K562 (cell line): Measurements from ENCODE around the gene PAN2. TPM values are rescaled to one million over a fixed set of nuclear protein-coding genes. Genes with fewer than 3 reads are reported as not detected.

Source experiments
- HDAC8 ChIP-seq: fragments of 450-650 bp; IDR thresholded peaks from 2 replicates; pipeline ENCODE4 v1.6.1; 2016; ENCODE audit warnings: mild to moderate bottlenecking, missing genetic modification characterization, moderate library complexity, missing compliant biosample characterization
- MAFG ChIP-seq: fragments of 450-650 bp; conservative IDR thresholded peaks from 2 replicates; pipeline ENCODE4 v1.6.1; 2016; ENCODE audit warnings: missing genetic modification characterization, missing compliant biosample characterization
- MGA ChIP-seq: fragments of 450-650 bp; IDR thresholded peaks from 2 replicates; pipeline ENCODE4 v1.6.1; 2016; ENCODE audit warnings: mild to moderate bottlenecking, moderate library complexity
- RBM17 ChIP-seq: fragments of 200-400 bp; formaldehyde crosslinking; IDR thresholded peaks from 2 replicates; pipeline ENCODE4 v1.6.1; 2017; ENCODE audit warnings: low read depth, mild to moderate bottlenecking, low read length, borderline replicate concordance
- REST ChIP-seq, 2 experiments: fragments of 450-650 bp; formaldehyde crosslinking in 1 of 2; IDR thresholded peaks; 2 replicates each; pipeline versions ENCODE4 v1.4.0 to v1.6.1; 2014 to 2020; ENCODE audit warnings: mild to moderate bottlenecking in 2 of 2, borderline replicate concordance in 1 of 2, low read depth in 1 of 2
- U2AF1 ChIP-seq: fragments of 200-400 bp; formaldehyde crosslinking; optimal IDR thresholded peaks from 2 replicates; pipeline ENCODE3; 2017; ENCODE audit warnings: mild to moderate bottlenecking, low read depth, low read length, moderate library complexity
- ZBTB17 ChIP-seq: fragments of 450-650 bp; formaldehyde crosslinking; IDR thresholded peaks from 2 replicates; pipeline ENCODE4 v1.4.0; 2020; ENCODE audit warnings: mild to moderate bottlenecking
- ZNF239 ChIP-seq: fragments of 250-450 bp; sonication (Bioruptor Pico); IDR thresholded peaks from 2 replicates; pipeline ENCODE4 v1.4.0; 2020; ENCODE audit warnings: mild to moderate bottlenecking
- polyA plus RNA-seq, 8 experiments: library from polyadenylated mRNA; depleted of rRNA in 4 of 8; stranded (reverse) in 5 of 8; unstranded in 3 of 8; fragments of >200 nt; fragmentation: Nextera tagmentation in 2 of 8; fragmentation: Illumina TruSeq in 1 of 8; extraction: Ambion mirVana in 2 of 8; extraction: Trizol in 1 of 8; gene quantifications; 2 replicates each; pipeline versions ENCODE4 v1.2.1 to v1.2.3, GENCODE V29; 2011 to 2014; ENCODE audit warnings: inconsistent platforms in 1 of 8, missing spikeins in 1 of 8
- total RNA-seq, 7 experiments: library from RNA; depleted of rRNA in 6 of 7; stranded (reverse); fragments of >200 nt in 6 of 7; fragmentation: Illumina TruSeq in 2 of 7; extraction: Trizol in 2 of 7; gene quantifications; 2 replicates each; pipeline versions ENCODE4 v1.2.1 to v1.2.3, GENCODE V29; 2011 to 2021; ENCODE audit warnings: low replicate concordance in 1 of 7

PAN2 gene
- total and polyA plus RNA-seq, 9 of the 15 experiments (the other 6 are each of a cell fraction or from before 2014, with no cell fraction given): 15.0 to 66.1 (median 25.9) TPM

- TF ChIP-seq REST (IDR thresholded peaks at IDR 0.05; ENCODE audit: borderline replicate concordance) (no peak), REST (CRISPR knock-in tag; IDR thresholded peaks at IDR 0.05; ENCODE audit: low read depth) (no peak), MAFG (no peak), ZNF239 (CRISPR knock-in tag) (peak; percentile 51; the same call in 1 of the 2 replicates), MGA (peak; percentile 56), RBM17 (no peak), HDAC8 (tag) (peak; percentile 77; the same call in 1 of the 2 replicates), U2AF1 (no peak), ZBTB17 (CRISPR knock-in tag) (0 out of 2 replicates have a peak, but pooled peaks have one; percentile 53)
Measured at GRCh38 chr12:56337753-56338251, 4.0 kb upstream of the PAN2 start (continued).
